ENCODE measurements around the gene PPM1D.
"Not testable (repeated sequence)": the region's sequence is repeated elsewhere in the genome, so short reads cannot be mapped to it uniquely, and the experiment has no call there.

Gene PPM1D

DNA sequence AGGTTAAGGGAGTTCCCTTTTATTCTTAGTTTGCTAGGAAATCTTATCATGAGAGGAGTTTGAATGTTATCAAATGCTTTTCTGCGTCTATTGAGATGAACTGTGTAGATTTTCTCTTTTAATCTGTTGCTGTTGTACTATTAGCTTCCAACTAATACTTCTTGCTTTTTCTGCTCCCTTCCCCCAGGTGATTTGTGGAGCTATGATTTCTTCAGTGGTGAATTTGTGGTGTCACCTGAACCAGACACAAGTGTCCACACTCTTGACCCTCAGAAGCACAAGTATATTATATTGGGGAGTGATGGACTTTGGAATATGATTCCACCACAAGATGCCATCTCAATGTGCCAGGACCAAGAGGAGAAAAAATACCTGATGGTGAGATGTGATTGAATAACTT is 47.7 kb downstream of the PPM1D start:
- Histone ChIP-seq H3K36me3 (ENCODE audit: insufficient read depth, low read length) (peaks cover 7% of the 10 kb centered on the region), H3K9me3 (replicated peaks; ENCODE audit: low read length) (no peaks in the 10 kb centered on the region), H3K4me3 (ENCODE audit: low read length) (no peak overlapping the region), H3K27me3 (ENCODE audit: control insufficient read depth, insufficient read depth, low read length) (no peaks in the 10 kb centered on the region), H3K9ac (ENCODE audit: low read depth, low read length) (no peak overlapping the region), H3K4me2 (ENCODE audit: low read length) (no peak overlapping the region), H3K4me1 (ENCODE audit: control insufficient read depth, insufficient read depth, low read length) (no peaks in the 10 kb centered on the region)

- Histone ChIP-seq H3K4me1 (ENCODE audit: control insufficient read depth, insufficient read depth, low read length) (no peaks in the 10 kb centered on the region), H3K4me2 (ENCODE audit: low read length) (no peak overlapping the region), H3K9me3 (replicated peaks; ENCODE audit: low read length) (no peaks in the 10 kb centered on the region), H3K27me3 (ENCODE audit: control insufficient read depth, insufficient read depth, low read length) (no peaks in the 10 kb centered on the region), H3K9ac (ENCODE audit: low read depth, low read length) (no peak overlapping the region), H3K4me3 (ENCODE audit: low read length) (no peak overlapping the region), H3K36me3 (ENCODE audit: insufficient read depth, low read length) (peaks cover 7% of the 10 kb centered on the region)
Measured at GRCh38 chr17:60652454-60653247, 52.7 kb downstream of the PPM1D start.

GRCh38 chr17:60653569-60653968 is 53.6 kb downstream of the PPM1D start:
- Histone ChIP-seq H3K27me3 (ENCODE audit: control insufficient read depth, insufficient read depth, low read length) (no peaks in the 10 kb centered on the region), H3K36me3 (ENCODE audit: insufficient read depth, low read length) (peaks cover 2% of the 10 kb centered on the region), H3K4me2 (ENCODE audit: low read length) (no peak overlapping the region), H3K4me3 (ENCODE audit: low read length) (no peak overlapping the region), H3K9me3 (replicated peaks; ENCODE audit: low read length) (no peaks in the 10 kb centered on the region), H3K9ac (ENCODE audit: low read depth, low read length) (no peak overlapping the region), H3K4me1 (ENCODE audit: control insufficient read depth, insufficient read depth, low read length) (no peaks in the 10 kb centered on the region)

DNA sequence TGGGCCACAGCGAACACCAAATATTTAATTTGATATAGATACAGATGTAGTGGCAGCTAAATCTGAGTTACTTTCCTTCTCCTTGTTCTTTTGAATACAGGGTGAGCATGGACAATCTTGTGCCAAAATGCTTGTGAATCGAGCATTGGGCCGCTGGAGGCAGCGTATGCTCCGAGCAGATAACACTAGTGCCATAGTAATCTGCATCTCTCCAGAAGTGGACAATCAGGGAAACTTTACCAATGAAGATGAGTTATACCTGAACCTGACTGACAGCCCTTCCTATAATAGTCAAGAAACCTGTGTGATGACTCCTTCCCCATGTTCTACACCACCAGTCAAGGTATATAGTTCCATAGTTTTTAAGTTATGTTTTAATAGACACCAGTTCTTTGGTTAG is 56.5 kb downstream of the PPM1D start:
- H3K36me3 ChIP-seq (ENCODE audit: insufficient read depth, low read length): no peaks in the 10 kb centered on the region
- no peak overlapping the region for H3K4me3 ChIP-seq (ENCODE audit: low read length)
- no peak overlapping the region for H3K4me2 ChIP-seq (ENCODE audit: low read length)
- no peak overlapping the region for H3K9ac ChIP-seq (ENCODE audit: low read depth, low read length)
- no peaks in the 10 kb centered on the region for H3K4me1 ChIP-seq (ENCODE audit: control insufficient read depth, insufficient read depth, low read length)
- no peaks in the 10 kb centered on the region for H3K27me3 ChIP-seq (ENCODE audit: control insufficient read depth, insufficient read depth, low read length)
- H3K9me3 ChIP-seq (replicated peaks; ENCODE audit: low read length): no peaks in the 10 kb centered on the region

GRCh38 chr17:60659156-60659555 is 59.2 kb downstream of the PPM1D start:
- H3K4me1 ChIP-seq (ENCODE audit: control insufficient read depth, insufficient read depth, low read length): no peaks in the 10 kb centered on the region
- no peak overlapping the region for H3K4me2 ChIP-seq (ENCODE audit: low read length)
- H3K27me3 ChIP-seq (ENCODE audit: control insufficient read depth, insufficient read depth, low read length): no peaks in the 10 kb centered on the region
- H3K9ac ChIP-seq (ENCODE audit: low read depth, low read length): no peak overlapping the region
- no peak overlapping the region for H3K4me3 ChIP-seq (ENCODE audit: low read length)
- no peaks in the 10 kb centered on the region for H3K9me3 ChIP-seq (replicated peaks; ENCODE audit: low read length)
- no peaks in the 10 kb centered on the region for H3K36me3 ChIP-seq (ENCODE audit: insufficient read depth, low read length)

- H3K27me3 ChIP-seq (ENCODE audit: control insufficient read depth, insufficient read depth, low read length): no peaks in the 10 kb centered on the region
- no peak overlapping the region for H3K9ac ChIP-seq (ENCODE audit: low read depth, low read length)
- no peak overlapping the region for H3K4me3 ChIP-seq (ENCODE audit: low read length)
- H3K36me3 ChIP-seq (ENCODE audit: insufficient read depth, low read length): peaks cover 9% of the 10 kb centered on the region
- no peaks in the 10 kb centered on the region for H3K9me3 ChIP-seq (replicated peaks; ENCODE audit: low read length)
- no peak overlapping the region for H3K4me2 ChIP-seq (ENCODE audit: low read length)
- H3K4me1 ChIP-seq (ENCODE audit: control insufficient read depth, insufficient read depth, low read length): no peaks in the 10 kb centered on the region
Measured at GRCh38 chr17:60661489-60661888, 61.5 kb downstream of the PPM1D start.

GRCh38 chr17:60664022-60664421 is 64.0 kb downstream of the PPM1D start:
- Histone ChIP-seq H3K4me3 (ENCODE audit: low read length) (no peak overlapping the region), H3K9me3 (replicated peaks; ENCODE audit: low read length) (no peaks in the 10 kb centered on the region), H3K4me1 (ENCODE audit: control insufficient read depth, insufficient read depth, low read length) (no peaks in the 10 kb centered on the region), H3K27me3 (ENCODE audit: control insufficient read depth, insufficient read depth, low read length) (no peaks in the 10 kb centered on the region), H3K36me3 (ENCODE audit: insufficient read depth, low read length) (peaks cover 9% of the 10 kb centered on the region), H3K4me2 (ENCODE audit: low read length) (no peak overlapping the region), H3K9ac (ENCODE audit: low read depth, low read length) (no peak overlapping the region)

- Histone ChIP-seq H3K27me3 (ENCODE audit: control insufficient read depth, insufficient read depth, low read length) (no peaks in the 10 kb centered on the region), H3K9me3 (replicated peaks; ENCODE audit: low read length) (no peaks in the 10 kb centered on the region), H3K36me3 (ENCODE audit: insufficient read depth, low read length) (peaks cover 9% of the 10 kb centered on the region), H3K9ac (ENCODE audit: low read depth, low read length) (no peak overlapping the region), H3K4me2 (ENCODE audit: low read length) (no peak overlapping the region), H3K4me1 (ENCODE audit: control insufficient read depth, insufficient read depth, low read length) (no peaks in the 10 kb centered on the region), H3K4me3 (ENCODE audit: low read length) (no peak overlapping the region)
Measured at GRCh38 chr17:60665602-60666001, 65.6 kb downstream of the PPM1D start.

DNA sequence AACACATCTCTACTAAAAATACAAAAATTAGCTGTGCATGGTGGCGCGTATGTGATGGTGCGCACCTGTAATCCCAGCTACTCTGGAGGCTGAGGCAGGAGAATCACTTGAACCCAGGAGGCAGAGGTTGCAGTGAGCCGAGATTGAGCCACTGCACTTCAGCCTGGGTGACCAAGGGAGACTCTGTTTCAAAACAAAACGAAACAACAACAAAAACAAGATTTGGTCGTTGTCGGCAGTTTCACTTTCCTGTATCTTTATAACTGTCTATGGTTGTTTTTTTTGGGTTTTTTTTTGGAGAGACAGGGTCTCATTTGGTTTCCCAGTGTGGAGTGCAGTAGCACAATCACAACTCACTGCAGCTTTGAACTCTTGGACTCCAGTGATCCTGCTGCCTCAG is 68.7 kb downstream of the PPM1D start:
- not testable (repeated sequence) for H3K4me2 ChIP-seq (ENCODE audit: low read length); H3K36me3 ChIP-seq (ENCODE audit: insufficient read depth, low read length); H3K4me1 ChIP-seq (ENCODE audit: control insufficient read depth, insufficient read depth, low read length); H3K4me3 ChIP-seq (ENCODE audit: low read length); H3K27me3 ChIP-seq (ENCODE audit: control insufficient read depth, insufficient read depth, low read length); H3K9me3 ChIP-seq (replicated peaks; ENCODE audit: low read length); H3K9ac ChIP-seq (ENCODE audit: low read depth, low read length)

GRCh38 chr17:60671482-60671881 is 71.5 kb downstream of the PPM1D start:
- H3K36me3 ChIP-seq (ENCODE audit: insufficient read depth, low read length): no peaks in the 10 kb centered on the region
- no peaks in the 10 kb centered on the region for H3K27me3 ChIP-seq (ENCODE audit: control insufficient read depth, insufficient read depth, low read length)
- no peak overlapping the region for H3K4me2 ChIP-seq (ENCODE audit: low read length)
- H3K9ac ChIP-seq (ENCODE audit: low read depth, low read length): no peak overlapping the region
- no peaks in the 10 kb centered on the region for H3K4me1 ChIP-seq (ENCODE audit: control insufficient read depth, insufficient read depth, low read length)
- H3K9me3 ChIP-seq (replicated peaks; ENCODE audit: low read length): no peaks in the 10 kb centered on the region
- no peak overlapping the region for H3K4me3 ChIP-seq (ENCODE audit: low read length)

DNA sequence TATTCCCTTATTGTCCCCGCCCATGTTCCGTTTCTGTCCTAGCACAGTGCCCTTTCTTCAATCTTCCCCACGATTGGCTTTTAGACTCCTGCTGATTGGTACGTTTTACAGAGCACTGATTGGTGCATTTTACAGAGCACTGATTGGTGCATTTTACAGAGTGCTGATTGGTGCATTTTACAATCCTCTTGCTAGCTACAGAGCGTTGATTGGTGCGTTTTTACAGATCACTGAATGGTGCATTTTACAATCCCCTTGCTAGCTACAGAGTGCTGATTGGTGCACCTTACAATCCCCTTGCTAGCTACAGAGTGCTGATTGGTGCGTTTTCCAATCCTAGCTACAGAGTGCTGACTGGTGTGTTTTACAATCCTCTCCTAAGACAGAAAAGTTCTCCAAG is 74.6 kb downstream of the PPM1D start:
- not testable (repeated sequence) for H3K9ac ChIP-seq (ENCODE audit: low read depth, low read length); H3K4me1 ChIP-seq (ENCODE audit: control insufficient read depth, insufficient read depth, low read length); H3K36me3 ChIP-seq (ENCODE audit: insufficient read depth, low read length); H3K27me3 ChIP-seq (ENCODE audit: control insufficient read depth, insufficient read depth, low read length); H3K4me3 ChIP-seq (ENCODE audit: low read length); H3K9me3 ChIP-seq (replicated peaks; ENCODE audit: low read length); H3K4me2 ChIP-seq (ENCODE audit: low read length)

GRCh38 chr17:60675997-60676396 is 76.0 kb downstream of the PPM1D start:
- H3K4me3 ChIP-seq (ENCODE audit: low read length): no peak overlapping the region
- no peaks in the 10 kb centered on the region for H3K36me3 ChIP-seq (ENCODE audit: insufficient read depth, low read length)
- peaks cover 4% of the 10 kb centered on the region for H3K4me1 ChIP-seq (ENCODE audit: control insufficient read depth, insufficient read depth, low read length)
- no peaks in the 10 kb centered on the region for H3K27me3 ChIP-seq (ENCODE audit: control insufficient read depth, insufficient read depth, low read length)
- no peak overlapping the region for H3K9ac ChIP-seq (ENCODE audit: low read depth, low read length)
- no peak overlapping the region for H3K4me2 ChIP-seq (ENCODE audit: low read length)
- no peaks in the 10 kb centered on the region for H3K9me3 ChIP-seq (replicated peaks; ENCODE audit: low read length)
